ENCODE data around the gene NLRP6.
A peak's percentile ranks its signal among the peaks of the same experiment; 100 is the strongest.
"Not testable (repeated sequence)": the region's sequence is repeated elsewhere in the genome, so short reads cannot be mapped to it uniquely, and the experiment has no call there.

The NLRP6 gene

GRCh38 chr11:235997-236773 is 42.0 kb upstream of the NLRP6 start, which contains the start of gene SIRT3:
Gene SIRT3, minus strand, starts transcription at chr11:236342. Its CDS starts 14 bp downstream, at chr11:236328.
- no CpG with 5 or more reads among the region's 70 CpGs for WGBS (ENCODE audit: extremely low coverage, insufficient coverage, low lambda C conversion rate)
- Histone ChIP-seq H3K18ac (ENCODE audit: low read length) (peak within 1 kb of the TSS; percentile 89), H2BK120ac (ENCODE audit: low read depth, low read length) (no peak within 1 kb of the TSS), H3K4me3 (ENCODE audit: low read length) (peak within 1 kb of the TSS; percentile 76), H3K56ac (ENCODE audit: low read length) (peak within 1 kb of the TSS; percentile 88), H3K23ac (ENCODE audit: low read length) (no peak within 1 kb of the TSS), H3K27me3 (ENCODE audit: insufficient read depth, low read length, poor library complexity) (no peaks in the 10 kb centered on the region), H3K79me2 (ENCODE audit: control insufficient read depth, insufficient read depth, low read length) (peaks cover 19% of the 10 kb centered on the region), H2BK5ac (ENCODE audit: low read length) (no peak within 1 kb of the TSS), H3K4me1 (ENCODE audit: control insufficient read depth, low read depth, low read length) (no peaks in the 10 kb centered on the region), H4K8ac (ENCODE audit: low read depth, low read length) (peak within 1 kb of the TSS; percentile 77), H3K36me3 (ENCODE audit: control insufficient read depth, insufficient read depth, low read length) (no peaks in the 10 kb centered on the region), H2BK15ac (replicated peaks; ENCODE audit: low read depth) (no peak within 1 kb of the TSS), H3K9ac (ENCODE audit: low read length) (peak within 1 kb of the TSS; percentile 86), H2AK5ac (ENCODE audit: low read length) (no peak within 1 kb of the TSS), H3K4ac (ENCODE audit: low read depth, low read length) (no peak within 1 kb of the TSS), H3K79me1 (ENCODE audit: low read length) (peaks cover 5% of the 10 kb centered on the region), H3K27ac (ENCODE audit: low read depth, low read length) (peak within 1 kb of the TSS; percentile 84), H3K4me2 (ENCODE audit: low read length) (peak within 1 kb of the TSS; percentile 84), H4K5ac (ENCODE audit: low read length) (no peak within 1 kb of the TSS)
- peak; percentile 93 for DNase-seq

GRCh38 chr11:236774-237767 is 41.1 kb upstream of the NLRP6 start, which contains the start of gene PSMD13:
Gene PSMD13, plus strand, starts transcription at chr11:236976. Its CDS starts 74 bp downstream, at chr11:237050.
- H3K36me3 ChIP-seq (ENCODE audit: control insufficient read depth, insufficient read depth, low read length): no peaks in the 10 kb centered on the region
- no CpG with 5 or more reads among the region's 62 CpGs for WGBS (ENCODE audit: extremely low coverage, insufficient coverage, low lambda C conversion rate)
- no peak within 1 kb of the TSS for H2BK15ac ChIP-seq (replicated peaks; ENCODE audit: low read depth)
- H3K56ac ChIP-seq (ENCODE audit: low read length): peak within 1 kb of the TSS; percentile 88
- no peak within 1 kb of the TSS for H3K23ac ChIP-seq (ENCODE audit: low read length)
- H2AK5ac ChIP-seq (ENCODE audit: low read length): no peak within 1 kb of the TSS
- H3K79me1 ChIP-seq (ENCODE audit: low read length): peaks cover 10% of the 10 kb centered on the region
- H4K8ac ChIP-seq (ENCODE audit: low read depth, low read length): peak within 1 kb of the TSS; percentile 77
- H2BK120ac ChIP-seq (ENCODE audit: low read depth, low read length): no peak within 1 kb of the TSS
- peaks cover 19% of the 10 kb centered on the region for H3K79me2 ChIP-seq (ENCODE audit: control insufficient read depth, insufficient read depth, low read length)
- H3K4me1 ChIP-seq (ENCODE audit: control insufficient read depth, low read depth, low read length): no peaks in the 10 kb centered on the region
- no peak within 1 kb of the TSS for H4K5ac ChIP-seq (ENCODE audit: low read length)
- no peaks in the 10 kb centered on the region for H3K27me3 ChIP-seq (ENCODE audit: insufficient read depth, low read length, poor library complexity)
- H3K9ac ChIP-seq (ENCODE audit: low read length): peak within 1 kb of the TSS; percentile 86
- H3K4me2 ChIP-seq (ENCODE audit: low read length): peak within 1 kb of the TSS; percentile 84
- no peak within 1 kb of the TSS for H2BK5ac ChIP-seq (ENCODE audit: low read length)
- H3K27ac ChIP-seq (ENCODE audit: low read depth, low read length): peak within 1 kb of the TSS; percentile 84
- no peak within 1 kb of the TSS for H3K4ac ChIP-seq (ENCODE audit: low read depth, low read length)
- H3K18ac ChIP-seq (ENCODE audit: low read length): peak within 1 kb of the TSS; percentile 89
- H3K4me3 ChIP-seq (ENCODE audit: low read length): peak within 1 kb of the TSS; percentile 76
- DNase-seq: peak; percentile 89

- H3K4me2 ChIP-seq (ENCODE audit: low read length); H3K4me1 ChIP-seq (ENCODE audit: control insufficient read depth, low read depth, low read length); H2AK5ac ChIP-seq (ENCODE audit: low read length); H3K27me3 ChIP-seq (ENCODE audit: insufficient read depth, low read length, poor library complexity); H2BK15ac ChIP-seq (replicated peaks; ENCODE audit: low read depth); H3K4ac ChIP-seq (ENCODE audit: low read depth, low read length); H3K4me3 ChIP-seq (ENCODE audit: low read length); H4K8ac ChIP-seq (ENCODE audit: low read depth, low read length); H3K36me3 ChIP-seq (ENCODE audit: control insufficient read depth, insufficient read depth, low read length); H3K23ac ChIP-seq (ENCODE audit: low read length); H3K56ac ChIP-seq (ENCODE audit: low read length); H2BK5ac ChIP-seq (ENCODE audit: low read length); H3K18ac ChIP-seq (ENCODE audit: low read length); H3K9ac ChIP-seq (ENCODE audit: low read length); H3K27ac ChIP-seq (ENCODE audit: low read depth, low read length); H2BK120ac ChIP-seq (ENCODE audit: low read depth, low read length); DNase-seq; H4K5ac ChIP-seq (ENCODE audit: low read length): not testable (repeated sequence)
- peaks cover 19% of the 10 kb centered on the region for H3K79me2 ChIP-seq (ENCODE audit: control insufficient read depth, insufficient read depth, low read length)
- H3K79me1 ChIP-seq (ENCODE audit: low read length): peaks cover 10% of the 10 kb centered on the region
- WGBS (ENCODE audit: extremely low coverage, insufficient coverage, low lambda C conversion rate): no CpG with 5 or more reads among the region's 7 CpGs
These were observed 39.9 kb upstream of the NLRP6 start for GRCh38 chr11:238346-238745.

- no peak for DNase-seq
- Histone ChIP-seq H2BK5ac (ENCODE audit: low read length) (no peak overlapping the region), H3K4me1 (ENCODE audit: control insufficient read depth, low read depth, low read length) (no peaks in the 10 kb centered on the region), H4K8ac (ENCODE audit: low read depth, low read length) (no peak overlapping the region), H3K18ac (ENCODE audit: low read length) (no peak overlapping the region), H3K4ac (ENCODE audit: low read depth, low read length) (no peak overlapping the region), H4K5ac (ENCODE audit: low read length) (no peak overlapping the region), H2BK120ac (ENCODE audit: low read depth, low read length) (no peak overlapping the region), H3K79me2 (ENCODE audit: control insufficient read depth, insufficient read depth, low read length) (peaks cover 19% of the 10 kb centered on the region), H3K56ac (ENCODE audit: low read length) (no peak overlapping the region), H3K79me1 (ENCODE audit: low read length) (peaks cover 10% of the 10 kb centered on the region), H3K4me3 (ENCODE audit: low read length) (no peak overlapping the region), H3K27ac (ENCODE audit: low read depth, low read length) (no peak overlapping the region), H3K9ac (ENCODE audit: low read length) (no peak overlapping the region), H3K36me3 (ENCODE audit: control insufficient read depth, insufficient read depth, low read length) (peaks cover 3% of the 10 kb centered on the region), H3K27me3 (ENCODE audit: insufficient read depth, low read length, poor library complexity) (no peaks in the 10 kb centered on the region), H3K23ac (ENCODE audit: low read length) (no peak overlapping the region), H2BK15ac (replicated peaks; ENCODE audit: low read depth) (no peak overlapping the region), H2AK5ac (ENCODE audit: low read length) (no peak overlapping the region), H3K4me2 (ENCODE audit: low read length) (no peak overlapping the region)
- WGBS (ENCODE audit: extremely low coverage, insufficient coverage, low lambda C conversion rate): no CpG with 5 or more reads among the region's 1 CpG
These were observed 37.9 kb upstream of the NLRP6 start for GRCh38 chr11:240315-240714.

- no peak overlapping the region for H2AK5ac ChIP-seq (ENCODE audit: low read length)
- no peak overlapping the region for H4K5ac ChIP-seq (ENCODE audit: low read length)
- no peak overlapping the region for H3K4me3 ChIP-seq (ENCODE audit: low read length)
- H4K8ac ChIP-seq (ENCODE audit: low read depth, low read length): no peak overlapping the region
- H3K9ac ChIP-seq (ENCODE audit: low read length): no peak overlapping the region
- H3K4ac ChIP-seq (ENCODE audit: low read depth, low read length): no peak overlapping the region
- H3K36me3 ChIP-seq (ENCODE audit: control insufficient read depth, insufficient read depth, low read length): peaks cover 3% of the 10 kb centered on the region
- no peak overlapping the region for H3K23ac ChIP-seq (ENCODE audit: low read length)
- no peaks in the 10 kb centered on the region for H3K27me3 ChIP-seq (ENCODE audit: insufficient read depth, low read length, poor library complexity)
- DNase-seq: no peak
- H3K18ac ChIP-seq (ENCODE audit: low read length): no peak overlapping the region
- no peak overlapping the region for H3K56ac ChIP-seq (ENCODE audit: low read length)
- no peak overlapping the region for H3K4me2 ChIP-seq (ENCODE audit: low read length)
- WGBS (ENCODE audit: extremely low coverage, insufficient coverage, low lambda C conversion rate): no CpG with 5 or more reads among the region's 5 CpGs
- H3K27ac ChIP-seq (ENCODE audit: low read depth, low read length): no peak overlapping the region
- no peak overlapping the region for H2BK15ac ChIP-seq (replicated peaks; ENCODE audit: low read depth)
- H2BK5ac ChIP-seq (ENCODE audit: low read length): no peak overlapping the region
- no peak overlapping the region for H2BK120ac ChIP-seq (ENCODE audit: low read depth, low read length)
- peaks cover 19% of the 10 kb centered on the region for H3K79me2 ChIP-seq (ENCODE audit: control insufficient read depth, insufficient read depth, low read length)
- H3K79me1 ChIP-seq (ENCODE audit: low read length): peaks cover 10% of the 10 kb centered on the region
- H3K4me1 ChIP-seq (ENCODE audit: control insufficient read depth, low read depth, low read length): no peaks in the 10 kb centered on the region
These were observed 36.6 kb upstream of the NLRP6 start for GRCh38 chr11:241634-242033.

Data from mesendoderm (in vitro differentiated cells).